ENCODE measurements around the gene SLC24A3.

Gene SLC24A3

GRCh38 chr20:19274001-19274400, 61.6 kb downstream of the SLC24A3 start:
- DNase-seq: no peak

GRCh38 chr20:19274412-19275015, 62.1 kb downstream of the SLC24A3 start:
- DNase-seq: no peak

GRCh38 chr20:19275038-19275629, 62.7 kb downstream of the SLC24A3 start:
- DNase-seq: no peak

GRCh38 chr20:19275630-19276071, 63.2 kb downstream of the SLC24A3 start:
- DNase-seq: no peak

- no peak for DNase-seq
Observed at GRCh38 chr20:19277381-19277780, 64.9 kb downstream of the SLC24A3 start.

GRCh38 chr20:19283490-19284025, 71.1 kb downstream of the SLC24A3 start:
- DNase-seq: no peak

- DNase-seq: no peak
Observed at GRCh38 chr20:19284400-19285178, 72.1 kb downstream of the SLC24A3 start.

GRCh38 chr20:19285436-19285835, 73.0 kb downstream of the SLC24A3 start:
- DNase-seq: no peak

GRCh38 chr20:19288061-19288460, 75.6 kb downstream of the SLC24A3 start:
- DNase-seq: no peak

- no peak for DNase-seq
Observed at GRCh38 chr20:19288636-19289035, 76.2 kb downstream of the SLC24A3 start.

- no peak for DNase-seq
Observed at GRCh38 chr20:19289451-19289850, 77.0 kb downstream of the SLC24A3 start.

GRCh38 chr20:19291024-19291817, 78.8 kb downstream of the SLC24A3 start:
- no peak for DNase-seq

- DNase-seq: no peak
Observed at GRCh38 chr20:19291818-19292132, 79.3 kb downstream of the SLC24A3 start.

GRCh38 chr20:19292254-19292653, 79.8 kb downstream of the SLC24A3 start:
- no peak for DNase-seq

GRCh38 chr20:19295076-19295475, 82.6 kb downstream of the SLC24A3 start:
- DNase-seq: no peak

- no peak for DNase-seq
Observed at GRCh38 chr20:19298652-19299051, 86.2 kb downstream of the SLC24A3 start.

- DNase-seq: no peak
Observed at GRCh38 chr20:19300395-19300794, 88.0 kb downstream of the SLC24A3 start.

GRCh38 chr20:19301142-19301541, 88.7 kb downstream of the SLC24A3 start:
- no peak for DNase-seq

- DNase-seq: no peak
Observed at GRCh38 chr20:19301843-19302242, 89.4 kb downstream of the SLC24A3 start.

GRCh38 chr20:19302714-19303113, 90.3 kb downstream of the SLC24A3 start:
- no peak for DNase-seq

GRCh38 chr20:19304389-19304788, 91.9 kb downstream of the SLC24A3 start:
- DNase-seq: no peak

GRCh38 chr20:19304886-19305415, 92.5 kb downstream of the SLC24A3 start:
- DNase-seq: no peak

- DNase-seq: no peak
Observed at GRCh38 chr20:19308146-19308545, 95.7 kb downstream of the SLC24A3 start.

Measured in NCI-H1048 (cell line).